Tibial nerve (tissue), 4 donors: ENCODE data around the gene SECTM1.

ENCODE experiments used
- EP300 ChIP-seq, 2 donors: sonication (generic); formaldehyde crosslinking; IDR thresholded peaks; one replicate each; pipeline ENCODE4 v1.6.1; 2017; ENCODE audit warnings: antibody characterized with exemption in 2 of 2, mild to moderate bottlenecking in 1 of 2
- POLR2A ChIP-seq, 2 donors: fragments of 450-650 bp; IDR thresholded peaks; one replicate each; pipeline ENCODE4 v1.6.1; 2017; ENCODE audit warnings: antibody characterized with exemption in 2 of 2, mild to moderate bottlenecking in 2 of 2, moderate library complexity in 2 of 2
- TF ChIP-seq, protein P1 (sequence below), 5 experiments: fragments of 200-600 bp in 3 of 5; fragments of 450-650 bp in 2 of 5; sonication (generic) in 3 of 5; IDR thresholded peaks; one replicate each; pipeline ENCODE4 v1.5.1; 2016 to 2019; ENCODE audit warnings: antibody characterized with exemption in 5 of 5, mild to moderate bottlenecking in 3 of 5, moderate library complexity in 2 of 5

GRCh38 chr17:82348434-82348833, 14.9 kb upstream of the SECTM1 start:
- TF ChIP-seq, protein P1, sequence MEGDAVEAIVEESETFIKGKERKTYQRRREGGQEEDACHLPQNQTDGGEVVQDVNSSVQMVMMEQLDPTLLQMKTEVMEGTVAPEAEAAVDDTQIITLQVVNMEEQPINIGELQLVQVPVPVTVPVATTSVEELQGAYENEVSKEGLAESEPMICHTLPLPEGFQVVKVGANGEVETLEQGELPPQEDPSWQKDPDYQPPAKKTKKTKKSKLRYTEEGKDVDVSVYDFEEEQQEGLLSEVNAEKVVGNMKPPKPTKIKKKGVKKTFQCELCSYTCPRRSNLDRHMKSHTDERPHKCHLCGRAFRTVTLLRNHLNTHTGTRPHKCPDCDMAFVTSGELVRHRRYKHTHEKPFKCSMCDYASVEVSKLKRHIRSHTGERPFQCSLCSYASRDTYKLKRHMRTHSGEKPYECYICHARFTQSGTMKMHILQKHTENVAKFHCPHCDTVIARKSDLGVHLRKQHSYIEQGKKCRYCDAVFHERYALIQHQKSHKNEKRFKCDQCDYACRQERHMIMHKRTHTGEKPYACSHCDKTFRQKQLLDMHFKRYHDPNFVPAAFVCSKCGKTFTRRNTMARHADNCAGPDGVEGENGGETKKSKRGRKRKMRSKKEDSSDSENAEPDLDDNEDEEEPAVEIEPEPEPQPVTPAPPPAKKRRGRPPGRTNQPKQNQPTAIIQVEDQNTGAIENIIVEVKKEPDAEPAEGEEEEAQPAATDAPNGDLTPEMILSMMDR (IDR thresholded peaks at IDR 0.05): no peak
- TF ChIP-seq POLR2A (IDR thresholded peaks at IDR 0.05) (no peak), EP300 (IDR thresholded peaks at IDR 0.05) (no peak)
